ENCODE data around the gene LMLN. TPM values are rescaled to one million over a fixed set of nuclear protein-coding genes. Genes with fewer than 3 reads are reported as not detected.
"Not testable (repeated sequence)": the region's sequence is repeated elsewhere in the genome, so short reads cannot be mapped to it uniquely, and the experiment has no call there.

LMLN gene
- total RNA-seq, 1 donor from 2014 or later, result 3.4 TPM

DNA sequence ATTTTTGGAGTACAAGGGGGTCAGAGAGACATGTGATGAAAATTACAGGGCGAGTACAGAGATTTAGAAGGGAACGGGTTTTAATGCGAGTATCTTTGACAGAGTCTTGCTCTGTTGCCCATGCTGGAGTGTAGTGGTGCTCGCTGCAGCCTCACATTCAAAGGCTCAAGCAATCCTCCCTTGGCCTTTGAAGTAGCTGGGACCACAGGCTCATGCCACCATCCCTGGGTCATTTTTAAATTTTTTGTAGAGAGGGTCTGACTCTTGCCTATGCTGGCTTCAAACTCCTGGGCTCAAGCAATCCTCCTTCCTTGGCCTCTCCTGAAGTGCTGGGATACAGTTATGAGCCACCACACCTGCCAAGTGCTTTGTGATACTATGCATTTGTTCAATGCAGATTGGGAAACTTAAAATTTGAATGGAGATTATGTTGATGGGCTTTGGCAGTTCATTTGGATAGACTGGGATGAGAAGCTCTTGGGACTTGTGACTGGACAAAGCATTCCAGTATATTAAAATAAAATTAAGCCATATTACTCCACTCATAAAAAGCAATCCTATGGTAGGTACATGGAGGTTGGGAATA, 4.0 kb upstream of the LMLN start:
- no peak for DNase-seq (ENCODE audit: low read depth, low spot score)

DNA sequence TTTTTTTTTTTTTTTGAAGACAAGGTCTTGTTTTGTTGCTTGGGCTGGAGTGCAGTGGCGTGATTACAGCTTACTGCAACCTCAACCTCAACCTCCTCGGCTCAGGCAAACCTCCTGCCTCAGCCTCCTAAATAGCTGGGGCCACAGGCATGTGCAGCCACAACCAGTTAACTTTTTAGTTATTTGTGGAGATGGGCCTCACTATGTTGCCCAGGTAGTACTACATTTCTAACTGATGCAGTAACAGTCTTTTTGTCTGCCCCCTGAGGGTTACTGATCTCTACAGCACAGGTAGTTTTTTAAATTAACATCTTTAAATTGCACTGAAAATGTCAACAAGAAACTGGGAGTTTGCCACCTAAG, 3.4 kb upstream of the LMLN start:
- no peak for DNase-seq (ENCODE audit: low read depth, low spot score)

DNA sequence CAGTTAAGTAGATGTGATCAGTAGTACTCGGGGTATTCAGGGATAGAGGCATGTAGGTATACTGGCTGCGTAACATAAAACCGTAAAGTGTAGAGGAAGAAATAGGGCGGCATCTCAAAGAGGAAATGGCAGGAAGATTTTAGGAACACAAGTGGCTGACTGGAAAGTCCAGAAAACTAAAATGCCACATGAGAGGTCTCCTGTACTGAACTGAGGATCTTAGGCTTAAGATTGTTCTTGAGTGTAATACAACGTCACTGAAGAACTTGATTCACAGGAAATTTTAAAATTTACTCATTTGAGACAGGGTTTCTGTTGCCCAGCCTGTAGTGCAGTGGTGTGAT, 2.3 kb upstream of the LMLN start:
- no peak for DNase-seq (ENCODE audit: low read depth, low spot score)

DNA sequence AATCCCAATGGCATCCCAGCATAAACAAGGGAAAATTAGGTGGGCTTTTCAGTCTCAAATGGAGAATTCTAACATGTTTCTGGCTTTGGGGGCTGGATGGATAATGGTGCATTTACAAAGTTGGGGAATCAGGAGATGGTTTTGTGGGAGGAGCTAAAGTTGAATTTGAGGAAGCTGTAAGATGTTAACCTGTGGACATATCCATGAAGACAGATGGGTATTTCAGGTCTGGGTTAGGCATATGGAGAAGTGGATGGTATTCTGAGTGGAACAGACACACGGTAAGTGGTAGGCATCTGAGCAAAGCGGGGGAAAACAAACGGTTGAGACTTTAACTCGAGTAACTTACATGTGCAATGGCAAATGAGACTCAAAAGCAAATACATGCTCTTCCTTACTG, 1.7 kb upstream of the LMLN start:
- DNase-seq (ENCODE audit: low read depth, low spot score), result no peak

DNA sequence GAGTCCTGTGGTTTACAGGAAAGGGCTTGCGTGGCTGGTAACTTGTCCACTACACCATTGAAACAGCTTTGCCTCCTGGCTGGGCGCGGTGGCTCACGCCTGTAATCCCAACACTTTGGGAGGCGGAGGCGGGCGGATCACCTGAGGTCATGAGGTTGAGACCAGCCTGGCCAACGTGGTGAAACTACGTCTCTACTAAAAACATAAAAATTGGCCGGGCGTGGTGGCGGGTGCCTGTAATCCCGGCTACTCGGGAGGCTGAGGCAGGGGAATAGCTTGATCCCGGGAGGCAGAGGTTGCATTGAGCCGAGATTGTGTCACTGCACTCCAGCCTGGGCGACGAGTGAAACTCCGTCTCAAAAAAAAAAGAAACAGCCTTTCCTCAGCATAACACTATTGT, 1.2 kb upstream of the LMLN start:
- DNase-seq (ENCODE audit: low read depth, low spot score), result not testable (repeated sequence)

DNA sequence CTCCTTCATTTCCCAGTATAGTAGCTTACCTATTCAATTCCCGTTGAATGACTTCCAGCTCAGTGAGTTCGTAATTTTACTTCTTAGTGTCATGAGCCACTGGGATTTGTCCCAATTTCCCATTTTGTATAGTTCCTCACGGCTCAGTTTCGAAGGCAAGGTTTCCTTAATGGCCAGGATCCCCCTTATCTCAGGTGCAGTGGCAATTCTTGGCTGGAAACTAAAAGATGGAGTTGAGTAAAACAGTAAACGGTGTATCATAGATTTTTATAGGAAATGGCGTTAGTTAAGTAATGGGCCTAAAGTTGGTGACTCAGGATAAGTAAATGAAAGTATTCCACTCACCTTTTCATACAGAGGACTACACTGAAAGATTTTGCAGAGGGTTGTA, 522 bp upstream of the LMLN start:
- no peak for DNase-seq (ENCODE audit: low read depth, low spot score)

DNA sequence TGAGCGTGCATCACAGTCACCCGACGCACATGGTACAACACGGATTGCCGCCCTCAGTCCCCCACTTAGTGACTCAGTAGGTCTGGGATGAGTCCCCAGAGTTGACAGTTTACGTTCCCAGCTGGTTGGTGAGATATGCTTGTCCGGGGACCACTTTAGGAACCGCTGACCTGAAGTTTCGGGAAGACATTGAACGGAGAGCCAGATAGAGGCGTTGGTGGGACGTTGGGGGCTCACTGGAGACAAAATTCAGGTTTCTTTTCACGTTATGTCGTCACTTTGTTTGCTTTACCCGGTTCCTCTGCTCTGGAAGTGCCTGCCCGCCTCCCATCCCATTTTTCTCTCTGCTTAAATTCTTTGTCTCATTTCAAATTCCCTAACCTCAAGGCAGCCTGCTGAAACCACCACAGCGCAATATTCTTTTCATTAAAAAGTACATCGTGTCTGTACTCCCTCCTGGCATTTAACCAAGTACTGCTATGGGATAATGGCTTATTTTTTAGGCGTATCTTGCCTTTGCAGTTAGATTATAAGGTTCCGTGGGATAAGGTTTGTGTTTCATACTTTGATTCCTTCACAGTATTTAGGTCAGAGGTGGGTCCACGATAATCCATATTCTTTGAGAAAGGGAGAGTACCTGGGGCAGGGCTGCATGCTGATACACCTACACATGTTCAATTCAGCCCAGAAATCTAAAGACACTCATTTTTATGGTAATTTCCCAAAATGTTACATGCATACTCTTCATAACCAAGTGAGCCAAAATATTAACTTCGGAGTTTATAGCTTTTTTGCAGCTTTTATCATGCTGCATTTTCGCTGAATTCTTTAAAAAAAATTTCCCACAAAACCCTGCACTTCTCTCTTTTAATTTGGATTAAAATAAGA, 921 bp downstream of the LMLN start:
- DNase-seq (ENCODE audit: low read depth, low spot score), result no peak

DNA sequence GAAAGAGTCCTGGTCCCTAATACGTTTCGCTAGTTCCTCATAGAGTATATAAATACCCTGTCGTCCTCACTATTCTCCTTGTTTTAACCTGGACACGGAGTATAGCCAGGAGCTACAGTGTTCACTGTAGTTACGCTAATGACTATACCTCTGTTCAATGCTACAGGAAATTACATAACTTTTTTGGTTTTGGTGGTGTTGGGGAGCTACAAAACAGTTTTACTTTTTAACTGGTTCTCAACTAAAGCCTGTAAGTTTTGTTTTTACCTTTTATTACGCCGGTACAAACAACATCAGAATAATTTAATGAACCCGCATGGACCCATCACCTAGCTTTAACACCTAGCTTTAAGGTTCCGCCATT, 1.5 kb downstream of the LMLN start:
- DNase-seq (ENCODE audit: low read depth, low spot score), result no peak

DNA sequence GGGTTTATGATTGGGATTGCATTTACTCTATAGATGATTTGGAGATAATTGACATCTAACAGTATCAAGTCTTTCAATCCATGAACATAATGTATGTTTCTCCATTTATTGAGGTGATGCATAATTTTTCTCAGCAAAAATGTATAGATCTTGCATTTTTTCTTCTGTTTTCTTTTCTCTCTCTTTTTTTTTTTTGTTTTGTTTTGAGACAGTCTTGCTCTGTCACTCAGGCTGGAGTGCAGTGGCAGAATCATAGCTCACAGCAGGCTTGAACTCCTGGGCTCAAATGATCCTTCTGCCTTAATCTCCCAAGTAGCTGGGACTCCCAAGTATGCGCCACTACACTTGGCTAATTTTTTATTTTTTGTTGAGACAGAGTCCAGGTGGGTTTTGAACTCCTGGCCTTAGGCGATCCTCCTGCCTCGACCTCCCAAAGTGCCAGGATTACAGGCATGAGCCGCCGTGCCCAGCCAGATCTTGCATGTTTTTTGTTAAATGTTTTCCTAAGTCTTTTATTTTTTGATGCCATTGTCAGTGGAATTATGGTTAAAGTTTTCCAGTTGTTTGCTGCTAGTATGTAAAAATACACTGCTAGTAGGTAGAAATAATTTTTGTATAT, 3.1 kb downstream of the LMLN start:
- no peak for DNase-seq (ENCODE audit: low read depth, low spot score)

DNA sequence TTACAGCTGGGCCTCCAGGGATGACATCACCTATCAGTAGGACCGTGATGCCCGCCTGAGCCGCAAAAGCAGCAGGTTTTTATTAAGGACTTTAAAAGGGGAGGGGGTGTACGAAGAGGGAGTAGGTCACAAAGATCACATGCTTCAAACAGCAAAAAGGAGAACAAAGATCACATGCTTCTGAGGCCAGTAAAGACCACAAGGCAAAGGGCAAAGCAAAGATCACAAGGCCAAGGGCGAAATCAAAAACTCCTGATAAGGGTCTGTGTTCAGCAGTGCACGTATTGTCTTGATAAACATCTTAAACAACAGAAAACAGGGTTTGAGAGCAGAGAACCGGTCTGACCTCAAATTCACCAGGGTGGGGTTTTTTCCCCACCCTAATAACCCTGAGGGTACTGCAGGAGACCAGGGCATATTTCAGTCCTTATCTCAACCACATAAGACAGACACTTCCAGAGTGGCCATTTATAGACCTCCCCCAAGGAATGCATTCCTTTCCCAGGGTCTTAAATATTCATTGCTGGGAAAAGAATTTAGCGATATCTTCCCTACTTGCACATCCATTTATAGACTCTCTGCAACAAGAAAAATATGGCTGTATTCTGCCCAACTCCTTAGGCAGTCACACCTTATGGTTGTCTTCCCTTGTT, 7.4 kb downstream of the LMLN start:
- not testable (repeated sequence) for DNase-seq (ENCODE audit: low read depth, low spot score)

DNA sequence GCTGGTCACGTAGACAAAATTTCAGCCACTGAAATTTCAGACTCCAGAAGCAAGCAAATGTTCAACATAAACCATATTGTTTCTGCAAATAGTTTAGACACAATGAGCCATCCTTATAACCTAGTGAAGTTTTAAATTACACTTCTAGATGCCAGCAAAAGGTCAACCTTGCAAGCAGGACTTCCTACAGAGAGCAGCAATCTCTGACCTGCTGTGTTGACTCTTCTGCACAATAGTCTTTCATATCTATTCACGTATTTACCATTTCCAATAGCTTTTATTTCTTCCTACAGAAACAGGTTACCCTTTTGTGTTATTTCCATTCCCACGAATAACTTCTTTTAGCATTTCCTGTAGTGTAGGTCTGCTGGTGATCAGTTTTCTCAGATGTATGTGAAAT, 10.6 kb downstream of the LMLN start:
- no peak for DNase-seq (ENCODE audit: low read depth, low spot score)

DNA sequence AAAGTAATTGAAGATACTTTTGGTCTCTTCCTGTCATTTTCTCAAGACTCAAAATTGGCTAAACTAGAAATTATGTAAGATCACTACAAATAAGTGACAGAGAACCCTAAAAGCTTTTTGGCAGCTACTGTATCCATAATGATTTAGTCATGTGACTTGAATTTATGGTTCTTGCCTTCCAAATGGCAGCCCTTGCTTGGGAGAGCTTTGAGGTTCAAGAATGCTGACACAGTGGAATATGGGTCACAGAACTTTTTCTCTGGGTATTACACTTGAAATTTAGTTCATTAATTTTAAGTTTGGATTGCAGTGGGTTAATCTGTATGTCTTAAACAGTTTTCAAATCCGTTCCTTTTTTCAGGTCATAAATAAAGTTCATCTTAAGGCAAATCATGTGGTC, 14.0 kb downstream of the LMLN start:
- no peak for DNase-seq (ENCODE audit: low read depth, low spot score)

DNA sequence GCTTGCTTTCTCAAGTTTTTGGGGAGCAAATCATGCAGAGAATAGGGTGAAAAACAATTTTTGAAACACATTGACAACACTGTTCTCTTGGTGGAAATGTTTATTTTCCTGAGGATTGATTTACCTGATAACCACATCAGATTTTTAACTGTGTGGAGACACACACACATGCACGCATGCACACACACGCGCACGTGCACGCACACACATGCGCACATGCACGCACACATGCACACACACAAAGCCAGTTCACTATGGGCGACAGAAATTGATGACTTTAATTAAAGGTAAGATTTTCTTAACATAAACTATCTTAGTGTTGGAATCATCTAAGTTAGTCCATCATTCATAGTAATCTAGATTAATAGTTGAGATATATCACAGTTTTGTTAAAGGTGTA, 15.3 kb downstream of the LMLN start:
- DNase-seq (ENCODE audit: low read depth, low spot score), result no peak

DNA sequence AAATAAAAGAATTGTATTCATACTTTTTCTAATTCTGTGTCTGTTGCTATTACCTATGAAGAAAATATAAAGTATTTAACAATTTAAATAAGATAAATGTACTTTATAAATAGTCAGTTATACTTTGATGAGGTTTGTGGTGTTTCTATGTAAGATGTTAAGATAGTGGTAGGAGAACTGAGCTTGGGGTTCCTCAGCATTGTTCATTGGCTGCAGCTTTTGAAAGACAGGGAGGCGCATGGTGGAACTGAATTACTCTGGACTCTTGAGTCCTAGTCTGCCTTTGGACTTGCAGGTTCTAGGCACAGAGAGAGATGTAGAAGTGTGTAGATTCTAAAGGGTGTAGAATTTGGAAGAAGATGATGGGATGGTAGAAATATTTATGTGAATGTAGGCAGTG, 23.1 kb downstream of the LMLN start:
- DNase-seq (ENCODE audit: low read depth, low spot score), result no peak

DNA sequence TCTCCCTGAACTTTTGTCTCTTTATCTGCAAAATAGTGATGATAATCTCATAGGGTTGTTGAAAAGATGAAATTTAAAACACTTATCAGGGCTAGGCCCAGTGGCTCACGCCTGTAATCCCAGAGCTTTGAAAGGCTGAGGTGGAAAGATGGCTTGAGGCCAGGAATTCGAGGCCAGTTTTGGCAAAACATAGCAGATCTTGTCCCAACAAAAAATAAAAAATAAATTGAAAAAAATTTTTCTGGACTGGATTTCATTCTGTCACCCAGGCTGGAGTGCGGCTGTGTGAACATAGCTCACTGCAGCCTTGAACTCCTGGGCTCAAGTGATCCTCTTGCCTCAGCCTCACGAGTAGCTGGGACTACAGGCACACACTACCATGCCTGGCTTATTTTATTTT, 29.6 kb downstream of the LMLN start:
- DNase-seq (ENCODE audit: low read depth, low spot score), result no peak

DNA sequence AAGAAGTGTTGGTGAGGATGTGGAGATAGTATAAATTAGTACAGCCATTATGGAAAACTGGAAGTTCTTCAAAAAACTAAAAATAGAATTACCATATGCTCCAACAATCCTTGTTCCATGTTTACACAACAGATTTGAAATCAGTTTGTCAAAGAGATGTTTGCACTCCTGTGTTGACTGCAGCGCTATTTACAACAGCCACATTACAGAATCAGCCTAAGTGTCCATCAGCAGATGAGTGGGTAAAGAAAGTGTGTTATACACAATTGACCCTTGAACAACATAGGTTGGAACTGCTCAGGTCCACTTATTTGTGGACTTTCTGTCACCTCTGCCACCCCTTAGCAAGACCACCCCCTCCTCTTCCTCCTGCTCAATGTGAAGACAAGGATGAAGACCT, 34.7 kb downstream of the LMLN start:
- DNase-seq (ENCODE audit: low read depth, low spot score), result no peak

DNA sequence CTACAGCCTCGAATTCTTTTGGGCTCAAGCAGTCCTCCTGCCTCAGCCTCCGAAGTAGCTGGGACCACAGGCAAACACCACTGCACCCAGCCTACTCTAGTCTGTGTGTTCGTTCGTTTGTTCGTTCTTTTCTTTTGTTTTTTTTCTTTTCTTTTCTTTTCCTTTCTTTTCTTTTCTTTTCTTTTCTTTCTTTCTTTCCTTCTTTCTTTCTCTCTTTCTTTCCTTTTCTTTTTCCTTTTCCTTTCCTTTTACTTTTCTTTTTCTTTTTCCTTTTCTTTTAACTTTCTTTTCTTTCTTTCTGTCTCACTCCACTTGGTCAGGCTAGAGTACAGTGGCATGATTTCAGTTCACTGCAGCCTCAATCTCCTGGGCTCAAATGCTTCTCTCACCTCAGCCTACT, 36.8 kb downstream of the LMLN start:
- DNase-seq (ENCODE audit: low read depth, low spot score), result no peak

DNA sequence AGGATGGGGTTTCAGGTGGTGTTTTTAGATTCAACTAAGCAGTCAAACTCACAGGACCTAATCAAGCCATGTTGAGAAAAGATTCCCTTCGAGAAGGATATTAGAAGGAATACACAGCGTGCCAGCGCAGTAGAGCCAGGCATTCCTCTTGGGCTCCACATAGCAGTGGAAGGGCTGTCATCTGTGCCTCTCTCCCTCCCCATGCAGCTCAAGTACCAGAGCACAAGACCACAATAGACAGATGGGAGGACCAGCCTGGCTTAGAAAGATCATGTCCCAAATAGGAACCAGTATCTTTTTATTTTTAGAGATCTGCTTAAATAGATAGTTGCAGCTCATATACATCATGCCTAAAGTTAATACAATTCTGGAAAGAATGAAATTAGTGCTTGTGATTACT, 37.9 kb downstream of the LMLN start:
- DNase-seq (ENCODE audit: low read depth, low spot score), result no peak

DNA sequence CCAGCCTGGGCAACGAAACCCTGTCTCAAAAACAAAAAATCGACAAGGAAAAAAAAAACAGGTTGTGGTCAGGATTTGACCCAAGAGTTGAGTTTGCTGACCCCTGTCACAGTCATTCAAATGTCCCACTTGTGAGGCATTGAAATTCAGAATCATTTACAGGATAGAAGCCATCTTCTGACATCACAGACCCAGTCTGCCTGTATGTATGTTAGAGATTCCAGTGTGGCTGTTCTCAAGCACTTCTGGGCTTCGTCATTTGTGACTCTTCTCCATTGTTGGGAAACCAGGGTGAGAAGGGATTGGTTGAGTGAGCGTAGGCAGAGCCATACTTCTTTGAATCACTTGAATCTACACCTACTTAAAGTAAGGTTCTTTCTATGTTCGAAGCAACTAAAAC, 57.1 kb downstream of the LMLN start:
- no peak for DNase-seq (ENCODE audit: low read depth, low spot score)

DNA sequence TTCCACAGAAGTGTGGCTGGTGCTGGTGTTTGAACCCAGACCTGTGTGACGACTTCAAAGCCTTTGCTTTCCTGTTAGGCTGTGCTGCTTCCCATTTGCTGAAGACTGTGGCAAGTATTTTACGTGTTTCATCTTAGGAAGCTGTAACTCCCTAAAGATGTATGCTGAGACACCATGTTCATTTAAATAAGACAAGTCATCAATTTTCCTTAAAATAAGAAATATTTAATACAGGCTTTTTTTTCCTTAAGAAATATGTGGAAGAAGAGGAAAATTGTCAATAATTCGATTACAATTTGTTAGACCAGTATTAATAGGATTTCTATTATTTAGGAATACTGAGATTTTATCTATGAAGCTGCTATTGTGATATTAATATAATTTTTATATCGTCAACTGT, 58.4 kb downstream of the LMLN start:
- DNase-seq (ENCODE audit: low read depth, low spot score), result no peak

DNA sequence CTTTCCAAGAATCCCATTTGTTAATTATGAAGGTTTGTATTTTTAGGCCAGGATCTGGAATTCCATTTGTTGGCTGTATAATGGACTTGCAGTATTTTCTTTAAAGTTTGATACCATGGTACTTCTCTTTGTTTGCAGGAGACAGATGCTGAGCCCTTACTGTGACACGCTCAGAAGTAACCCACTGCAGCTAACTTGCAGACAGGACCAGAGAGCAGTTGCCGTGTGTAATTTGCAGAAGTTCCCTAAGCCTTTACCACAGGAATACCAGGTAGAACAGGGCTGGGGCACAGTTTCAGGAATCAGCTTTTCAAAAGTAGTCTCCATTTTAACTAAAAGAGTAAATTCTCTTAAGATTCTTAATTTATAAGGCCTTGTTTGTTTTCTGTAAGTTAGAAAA, 59.1 kb downstream of the LMLN start:
- no peak for DNase-seq (ENCODE audit: low read depth, low spot score)

DNA sequence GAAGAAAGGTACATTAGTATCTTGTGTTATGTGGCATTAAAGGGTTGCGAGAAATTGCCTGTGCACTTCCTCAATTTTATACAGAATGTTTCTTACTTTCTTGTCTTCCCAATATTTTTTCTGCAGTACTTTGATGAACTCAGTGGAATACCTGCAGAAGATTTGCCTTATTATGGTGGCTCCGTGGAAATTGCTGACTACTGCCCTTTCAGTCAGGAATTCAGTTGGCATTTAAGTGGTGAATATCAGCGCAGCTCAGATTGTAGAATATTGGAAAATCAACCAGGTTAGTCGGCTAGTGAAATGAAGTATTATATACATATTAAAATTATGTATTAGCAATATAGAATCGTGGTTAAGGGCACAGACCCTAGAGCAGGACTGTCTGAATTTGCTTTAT, 61.3 kb downstream of the LMLN start:
- DNase-seq (ENCODE audit: low read depth, low spot score), result no peak

DNA sequence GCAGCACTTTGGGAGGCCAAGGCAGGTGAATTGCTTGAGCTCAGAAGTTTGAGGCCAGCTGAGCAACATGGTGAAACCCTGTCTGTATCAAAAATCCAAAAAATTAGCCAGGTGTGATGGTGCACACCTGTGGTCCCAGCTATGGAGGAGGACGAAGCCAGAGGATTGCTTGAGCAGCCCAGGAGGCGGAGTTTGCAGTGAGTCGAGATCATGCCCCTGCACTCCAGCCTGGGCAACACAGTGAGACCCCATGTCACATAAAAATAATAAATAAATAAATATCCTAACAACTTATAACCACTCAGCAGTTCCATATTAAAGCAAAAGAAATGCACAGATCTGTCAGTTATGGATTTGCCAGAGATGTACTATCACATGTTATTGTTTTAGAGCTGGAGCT, 62.6 kb downstream of the LMLN start:
- no peak for DNase-seq (ENCODE audit: low read depth, low spot score)

Measured in pulmonary artery endothelial cell (primary cell).